GM13977 (cell line): ENCODE results near the gene AFF3.
"Not testable (repeated sequence)": the region's sequence is repeated elsewhere in the genome, so short reads cannot be mapped to it uniquely, and the experiment has no call there.

Experiments used
- DNase-seq: peaks from one replicate; pipeline ENCODE4 v3.0.0; 2012; ENCODE audit warnings: low spot score
- CTCF ChIP-seq: IDR thresholded peaks from 2 replicates; pipeline ENCODE4 v1.5.1; 2012; ENCODE audit warnings: mild to moderate bottlenecking, control low read depth; ENCODE audit not compliant: insufficient read depth; ENCODE audit errors: extremely low read depth, missing control alignments
- in situ Hi-C: fragments of 300-500 bp; cut with MboI; formaldehyde crosslinking; loops from one replicate; pipeline ENCODE4 v1.12.0; 2022; ENCODE audit warnings: low sequenced_read_pairs, low pct_unique_long_range_greater_than_20kb, mixed read lengths, inconsistent platforms; ENCODE audit not compliant: unreplicated experiment

AFF3 gene

GRCh38 chr2:100105678-100106054, 36.7 kb downstream of the AFF3 start:
- TF ChIP-seq CTCF = no peak
- no peak for DNase-seq
- in situ Hi-C loops = no loop called here

- in situ Hi-C loops = no loop called here
Observed at GRCh38 chr2:100104718-100105677, 37.4 kb downstream of the AFF3 start.

GRCh38 chr2:100104265-100104664, 38.1 kb downstream of the AFF3 start:
- in situ Hi-C loops, DNase-seq: not testable (repeated sequence)

More at GRCh38 chr2:100104718-100105677, 37.4 kb downstream of the AFF3 start:
- TF ChIP-seq CTCF = no peak
- peak; percentile 53 for DNase-seq

- in situ Hi-C loops, DNase-seq: not testable (repeated sequence)
Observed at GRCh38 chr2:100103527-100104252, 38.7 kb downstream of the AFF3 start.

- in situ Hi-C loops, DNase-seq: not testable (repeated sequence)
Observed at GRCh38 chr2:100102466-100103180, 39.8 kb downstream of the AFF3 start.

- in situ Hi-C loops, DNase-seq: not testable (repeated sequence)
Observed at GRCh38 chr2:100098855-100099254, 43.5 kb downstream of the AFF3 start.

GRCh38 chr2:100097611-100098294, 44.6 kb downstream of the AFF3 start:
- DNase-seq, in situ Hi-C loops: not testable (repeated sequence)

GRCh38 chr2:100095845-100096244, 46.5 kb downstream of the AFF3 start:
- in situ Hi-C loops, DNase-seq: not testable (repeated sequence)

GRCh38 chr2:100091807-100092206, 50.6 kb downstream of the AFF3 start:
- DNase-seq, in situ Hi-C loops: not testable (repeated sequence)

- in situ Hi-C loops, DNase-seq: not testable (repeated sequence)
Observed at GRCh38 chr2:100085744-100086143, 56.6 kb downstream of the AFF3 start.

GRCh38 chr2:100083421-100084216, 58.8 kb downstream of the AFF3 start:
- in situ Hi-C loops, DNase-seq: not testable (repeated sequence)

GRCh38 chr2:100082302-100082978, 60.0 kb downstream of the AFF3 start:
- in situ Hi-C loops, DNase-seq: not testable (repeated sequence)
